ENCODE measurements around the gene ANKRD34A.

DNA sequence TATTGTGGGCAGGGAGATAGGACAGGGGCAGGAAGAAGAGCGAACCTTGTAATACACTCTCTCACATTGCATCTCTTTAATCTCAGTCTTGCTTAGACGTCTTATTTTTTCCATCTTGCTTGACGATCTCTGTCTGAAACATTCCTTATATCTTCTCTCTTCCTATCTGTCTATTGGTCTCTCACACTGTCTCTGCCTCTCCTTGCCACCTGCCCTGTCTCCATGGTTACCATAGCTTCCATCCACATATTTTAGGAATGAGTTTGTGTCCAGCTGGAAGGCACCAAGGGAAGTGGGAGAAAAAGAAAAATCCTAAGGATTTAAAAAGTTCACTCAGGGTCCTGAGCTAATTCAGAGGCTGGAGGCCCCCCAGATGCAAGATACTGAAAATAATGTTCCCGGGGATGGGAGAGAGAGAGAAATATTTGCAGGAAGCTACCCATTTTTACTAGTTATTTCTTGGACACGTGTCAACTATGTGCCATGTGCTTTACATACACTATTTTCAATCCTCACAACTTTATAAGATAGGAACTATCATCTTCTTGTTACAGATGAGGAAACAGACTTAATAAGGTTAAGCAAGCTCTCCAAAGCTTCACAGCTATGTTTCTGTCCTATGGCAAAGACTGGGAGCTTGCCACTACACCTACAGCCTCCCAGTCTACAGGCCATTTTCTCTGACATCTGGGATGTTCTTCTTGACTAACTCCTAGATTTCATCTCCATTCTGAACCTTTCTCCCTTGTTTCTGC is 933 bp downstream of the ANKRD34A start:
- TF ChIP-seq CTCF (IDR thresholded peaks at IDR 0.05) (no peak), EP300 (IDR thresholded peaks at IDR 0.05) (no peak), POLR2A (IDR thresholded peaks at IDR 0.05) (no peak)
